ENCODE data around the gene STAG1.

- TF ChIP-seq CTCF (IDR thresholded peaks at IDR 0.05) (no peak), SMC3 (IDR thresholded peaks at IDR 0.05; ENCODE audit: low read depth, low read length) (no peak), EZH2phosphoT487 (IDR thresholded peaks at IDR 0.05; ENCODE audit: borderline replicate concordance, low read depth) (no peak), MXI1 (IDR thresholded peaks at IDR 0.05; ENCODE audit: low read depth, low read length) (no peak), GATA2 (CRISPR knock-in tag; IDR thresholded peaks at IDR 0.05) (no peak), RCOR1 (IDR thresholded peaks at IDR 0.05; ENCODE audit: low read length) (no peak), YY1 (IDR thresholded peaks at IDR 0.05; ENCODE audit: low read depth) (no peak), SIN3A (IDR thresholded peaks at IDR 0.05; ENCODE audit: borderline replicate concordance, low read depth, low read length) (no peak), EP300 (IDR thresholded peaks at IDR 0.05; ENCODE audit: borderline replicate concordance in 1 of 2, low read depth in 1 of 2, low read length in 1 of 2) (no peak), RFX5 (IDR thresholded peaks at IDR 0.05; ENCODE audit: low read length) (no peak), IRF3 (IDR thresholded peaks at IDR 0.05; ENCODE audit: low read depth, low read length) (no peak), NRF1 (IDR thresholded peaks at IDR 0.05; ENCODE audit: low read depth, low read length) (no peak)
- TF ChIP-seq, protein P1, sequence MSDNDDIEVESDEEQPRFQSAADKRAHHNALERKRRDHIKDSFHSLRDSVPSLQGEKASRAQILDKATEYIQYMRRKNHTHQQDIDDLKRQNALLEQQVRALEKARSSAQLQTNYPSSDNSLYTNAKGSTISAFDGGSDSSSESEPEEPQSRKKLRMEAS (IDR thresholded peaks at IDR 0.05; ENCODE audit: low read depth): no peak
- TF ChIP-seq, protein P2, sequence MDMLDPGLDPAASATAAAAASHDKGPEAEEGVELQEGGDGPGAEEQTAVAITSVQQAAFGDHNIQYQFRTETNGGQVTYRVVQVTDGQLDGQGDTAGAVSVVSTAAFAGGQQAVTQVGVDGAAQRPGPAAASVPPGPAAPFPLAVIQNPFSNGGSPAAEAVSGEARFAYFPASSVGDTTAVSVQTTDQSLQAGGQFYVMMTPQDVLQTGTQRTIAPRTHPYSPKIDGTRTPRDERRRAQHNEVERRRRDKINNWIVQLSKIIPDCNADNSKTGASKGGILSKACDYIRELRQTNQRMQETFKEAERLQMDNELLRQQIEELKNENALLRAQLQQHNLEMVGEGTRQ (IDR thresholded peaks at IDR 0.05; ENCODE audit: borderline replicate concordance, low read depth, low read length): no peak
Observed at GRCh38 chr3:136292500-136292899, 459.7 kb downstream of the STAG1 start.
